ENCODE results near the gene DNAH10. TPM values are rescaled to one million over a fixed set of nuclear protein-coding genes. Genes with fewer than 3 reads are reported as not detected.

DNAH10 gene
- total and polyA plus RNA-seq, 12 donors: 0.06 to 1.5 (median 0.28) TPM

DNA sequence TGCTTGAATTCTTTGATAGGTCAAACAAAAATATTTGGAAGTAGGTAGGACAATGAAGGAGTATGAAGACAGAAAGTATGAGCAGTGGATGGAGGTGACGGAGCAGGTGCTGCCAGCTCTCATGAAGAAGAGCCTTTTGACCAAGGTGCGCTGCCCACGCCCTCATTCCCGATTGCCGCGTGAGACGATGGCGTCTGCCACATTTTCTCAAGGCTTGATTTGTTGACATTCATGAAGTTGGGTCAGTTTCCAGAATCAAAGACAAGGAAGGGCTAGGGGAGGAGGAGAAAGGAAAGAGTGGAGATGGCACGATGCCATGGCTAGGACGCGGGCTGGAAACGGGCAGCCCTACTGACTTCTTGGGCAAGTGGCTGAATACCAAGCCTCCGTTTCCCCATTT, 37.1 kb downstream of the DNAH10 start:
- Histone ChIP-seq H3K36me3 (replicated peaks in 1 of 2) (no peaks in the 10 kb centered on the region), H3K4me3 (no peak overlapping the region), H3K4me1 (replicated peaks in 1 of 2) (no peaks in the 10 kb centered on the region), H3K27me3 (no peaks in the 10 kb centered on the region), H3K27ac (no peak overlapping the region), H3K9me3 (replicated peaks in 1 of 3) (no peaks in the 10 kb centered on the region)
- DNase-seq: no peak
- TF ChIP-seq POLR2A (IDR thresholded peaks at IDR 0.05): no peak
- TF ChIP-seq, protein P1, sequence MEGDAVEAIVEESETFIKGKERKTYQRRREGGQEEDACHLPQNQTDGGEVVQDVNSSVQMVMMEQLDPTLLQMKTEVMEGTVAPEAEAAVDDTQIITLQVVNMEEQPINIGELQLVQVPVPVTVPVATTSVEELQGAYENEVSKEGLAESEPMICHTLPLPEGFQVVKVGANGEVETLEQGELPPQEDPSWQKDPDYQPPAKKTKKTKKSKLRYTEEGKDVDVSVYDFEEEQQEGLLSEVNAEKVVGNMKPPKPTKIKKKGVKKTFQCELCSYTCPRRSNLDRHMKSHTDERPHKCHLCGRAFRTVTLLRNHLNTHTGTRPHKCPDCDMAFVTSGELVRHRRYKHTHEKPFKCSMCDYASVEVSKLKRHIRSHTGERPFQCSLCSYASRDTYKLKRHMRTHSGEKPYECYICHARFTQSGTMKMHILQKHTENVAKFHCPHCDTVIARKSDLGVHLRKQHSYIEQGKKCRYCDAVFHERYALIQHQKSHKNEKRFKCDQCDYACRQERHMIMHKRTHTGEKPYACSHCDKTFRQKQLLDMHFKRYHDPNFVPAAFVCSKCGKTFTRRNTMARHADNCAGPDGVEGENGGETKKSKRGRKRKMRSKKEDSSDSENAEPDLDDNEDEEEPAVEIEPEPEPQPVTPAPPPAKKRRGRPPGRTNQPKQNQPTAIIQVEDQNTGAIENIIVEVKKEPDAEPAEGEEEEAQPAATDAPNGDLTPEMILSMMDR (IDR thresholded peaks at IDR 0.05): no peak
- intact Hi-C loops (cut with DNase I): no loop called here
- WGBS, 4 donors: 89 to 95% (median 91%) methylated on average over 13 of the region's 13 CpGs

DNA sequence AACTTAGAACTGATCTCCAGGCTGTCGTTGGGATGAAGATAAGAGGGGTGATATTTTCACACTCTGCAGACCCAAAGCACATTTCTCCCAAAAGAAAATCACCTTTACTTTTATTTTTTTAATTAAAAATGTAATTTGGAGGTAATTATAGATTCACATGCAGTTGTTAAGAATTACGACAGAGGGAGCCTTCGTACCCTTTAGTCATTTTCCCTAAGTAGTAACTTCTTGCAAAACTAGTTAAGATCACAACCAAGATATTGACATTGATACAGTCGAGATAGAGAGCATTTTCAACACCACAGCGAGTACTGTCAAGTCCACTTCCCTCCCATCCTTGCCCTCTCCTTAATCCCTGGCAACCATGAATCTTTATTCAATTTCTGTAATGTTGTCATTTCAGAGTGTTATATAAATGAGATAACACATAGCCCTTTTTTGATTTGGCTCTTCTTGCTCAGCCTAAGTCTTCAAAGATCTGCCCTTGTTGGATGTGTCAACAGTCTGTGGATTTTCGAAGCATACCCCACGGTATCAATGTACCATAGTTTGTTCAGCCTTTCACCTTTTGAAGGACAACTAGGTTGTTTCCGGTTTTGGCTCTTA, 39.6 kb downstream of the DNAH10 start:
- Histone ChIP-seq H3K36me3 (replicated peaks in 1 of 2) (no peaks in the 10 kb centered on the region), H3K9me3 (replicated peaks in 1 of 3) (no peaks in the 10 kb centered on the region), H3K4me1 (replicated peaks in 1 of 2) (no peaks in the 10 kb centered on the region), H3K4me3 (no peak overlapping the region), H3K27ac (no peak overlapping the region), H3K27me3 (no peaks in the 10 kb centered on the region)
- TF ChIP-seq, protein P1 (IDR thresholded peaks at IDR 0.05): peak in 3 of 6 experiments; percentile 24 to 27 (median 27)
- no peak for TF ChIP-seq POLR2A (IDR thresholded peaks at IDR 0.05)
- WGBS, 4 donors: 51 to 58% (median 56%) methylated on average over 8 of the region's 8 CpGs
- intact Hi-C loops (cut with DNase I): no loop called here
- DNase-seq: no peak

DNA sequence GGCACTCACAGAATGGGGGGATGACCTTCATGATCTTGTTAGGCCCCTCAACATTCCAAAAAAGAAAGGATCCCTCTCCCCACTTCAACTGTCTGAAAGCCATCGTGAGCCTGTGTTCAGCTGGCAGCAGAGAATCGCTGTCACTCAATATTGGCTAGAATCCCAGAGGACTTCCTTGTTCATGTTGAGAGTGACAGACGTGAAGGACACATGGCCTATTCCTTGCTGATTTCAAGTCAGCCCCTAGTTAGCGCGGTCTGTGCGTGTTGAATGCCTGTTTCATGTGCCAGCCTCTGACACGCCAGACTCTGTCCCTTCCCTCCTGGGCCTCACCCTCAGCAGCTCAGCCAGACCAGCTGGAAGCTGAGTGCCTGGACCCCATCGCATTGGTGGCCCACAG, 43.1 kb downstream of the DNAH10 start:
- Histone ChIP-seq H3K36me3 (replicated peaks in 1 of 2) (no peaks in the 10 kb centered on the region), H3K4me1 (replicated peaks in 1 of 2) (no peaks in the 10 kb centered on the region), H3K27ac (no peak overlapping the region), H3K27me3 (no peaks in the 10 kb centered on the region), H3K4me3 (no peak overlapping the region), H3K9me3 (replicated peaks in 1 of 3) (no peaks in the 10 kb centered on the region)
- DNase-seq: no peak
- WGBS, 4 donors: 56 to 69% (median 64%) methylated on average over 7 to 8 of the region's 8 CpGs
- TF ChIP-seq, protein P1 (IDR thresholded peaks at IDR 0.05): no peak
- TF ChIP-seq POLR2A (IDR thresholded peaks at IDR 0.05): no peak
- intact Hi-C loops (cut with DNase I): no loop called here

DNA sequence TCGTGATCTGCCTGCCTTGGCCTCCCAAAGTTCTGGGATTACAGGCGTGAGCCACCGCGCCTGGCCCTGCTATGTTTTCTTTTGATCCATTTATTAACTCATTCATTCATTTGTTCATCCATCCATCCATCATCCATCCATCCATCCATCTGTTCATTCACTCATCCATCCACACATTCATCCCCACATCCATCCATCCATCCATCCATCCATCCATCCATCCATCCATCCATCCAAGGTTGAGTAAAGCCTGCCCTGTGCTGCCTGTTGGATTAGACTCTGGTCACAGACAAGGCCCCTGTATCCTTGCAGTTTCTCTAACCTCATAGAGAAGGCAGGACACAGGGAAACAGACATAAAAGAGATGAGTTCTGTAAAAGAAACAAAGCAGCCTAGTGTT, 44.9 kb downstream of the DNAH10 start:
- 87 to 93% (median 90%) methylated on average over 4 of the region's 4 CpGs for WGBS, 4 donors
- no peaks in the 10 kb centered on the region for H3K36me3 ChIP-seq (replicated peaks in 1 of 2)
- intact Hi-C loops (cut with DNase I): no loop called here
- no peak overlapping the region for H3K4me3 ChIP-seq
- no peaks in the 10 kb centered on the region for H3K9me3 ChIP-seq (replicated peaks in 1 of 3)
- DNase-seq: no peak
- no peaks in the 10 kb centered on the region for H3K4me1 ChIP-seq (replicated peaks in 1 of 2)
- H3K27ac ChIP-seq: no peak overlapping the region
- TF ChIP-seq, protein P1 (IDR thresholded peaks at IDR 0.05): no peak
- TF ChIP-seq POLR2A (IDR thresholded peaks at IDR 0.05): no peak
- H3K27me3 ChIP-seq: no peaks in the 10 kb centered on the region

Measured in adrenal gland (tissue), 12 donors.